AG08396 (cell line): ENCODE results near the gene LEMD3.

Source experiments
- DNase-seq: peaks from one replicate; pipeline ENCODE4 v3.0.0; 2012; ENCODE audit warnings: low spot score, mixed read lengths

LEMD3 gene

DNA sequence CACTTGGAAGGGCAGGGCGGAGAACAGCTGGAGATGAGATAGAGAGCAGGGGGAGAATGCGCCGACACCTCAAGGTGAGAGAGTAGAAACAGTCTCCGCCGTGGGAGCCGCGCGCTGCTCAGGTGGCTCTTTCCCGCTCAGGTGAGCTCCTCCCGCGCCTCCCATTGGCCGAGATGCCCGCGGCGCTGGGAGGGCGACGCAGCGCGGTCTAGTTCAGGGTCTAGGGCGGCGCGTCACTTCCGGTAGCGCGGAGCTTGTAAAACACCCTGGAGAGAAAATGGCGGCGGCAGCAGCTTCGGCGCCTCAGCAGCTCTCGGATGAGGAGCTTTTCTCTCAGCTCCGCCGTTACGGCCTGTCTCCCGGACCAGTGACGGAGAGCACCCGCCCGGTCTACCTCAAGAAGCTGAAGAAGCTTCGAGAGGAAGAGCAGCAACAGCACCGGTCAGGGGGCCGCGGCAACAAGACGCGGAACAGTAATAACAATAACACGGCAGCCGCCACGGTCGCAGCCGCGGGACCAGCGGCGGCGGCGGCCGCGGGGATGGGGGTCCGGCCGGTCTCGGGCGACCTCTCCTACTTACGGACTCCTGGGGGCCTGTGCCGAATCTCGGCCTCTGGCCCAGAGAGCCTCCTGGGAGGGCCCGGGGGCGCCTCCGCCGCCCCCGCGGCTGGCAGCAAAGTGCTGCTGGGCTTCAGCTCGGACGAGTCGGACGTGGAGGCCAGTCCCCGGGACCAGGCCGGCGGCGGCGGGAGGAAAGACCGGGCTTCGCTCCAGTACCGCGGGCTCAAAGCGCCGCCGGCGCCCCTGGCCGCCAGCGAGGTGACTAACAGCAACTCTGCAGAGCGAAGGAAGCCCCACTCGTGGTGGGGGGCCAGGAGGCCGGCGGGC, at the start of gene LEMD3:
LEMD3 (plus strand) TSS at position 264 of the 889 bp plus-strand sequence; CDS start at position 278, 14 bp downstream.
- peak; percentile 94 for DNase-seq

- DNase-seq = peak; percentile 24
These were observed 48.1 kb upstream of the LEMD3 start, which contains the start of gene WIF1 for GRCh38 chr12:65121049-65121955. Gene WIF1, minus strand, starts transcription at chr12:65121305. Its CDS starts 114 bp downstream, at chr12:65121191.

DNA sequence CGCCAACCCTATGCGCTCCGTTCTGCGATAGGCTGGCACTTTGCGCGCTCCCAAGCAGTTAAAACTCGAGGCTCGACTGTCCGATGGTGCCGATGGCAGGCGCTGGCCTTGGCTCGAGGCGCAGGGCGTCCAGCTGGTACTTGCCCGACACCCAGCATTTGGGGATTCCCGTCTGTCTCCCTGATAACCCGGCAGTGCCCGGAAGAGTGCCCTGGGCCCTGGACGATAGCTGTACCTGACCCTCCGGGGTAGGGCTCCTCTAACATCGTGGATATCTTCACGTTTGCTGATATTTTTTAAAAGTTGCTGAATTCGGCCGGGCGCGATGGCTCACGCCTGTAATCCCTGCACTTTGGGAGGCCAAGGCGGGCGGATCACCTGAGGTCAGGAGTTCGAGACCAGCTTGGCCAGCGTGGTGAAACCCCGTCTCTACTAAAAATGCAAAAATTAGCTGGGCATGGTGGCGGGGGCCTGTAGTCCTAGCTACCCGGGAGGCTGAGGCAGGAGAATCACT, 47.4 kb upstream of the LEMD3 start:
- no peak for DNase-seq

GRCh38 chr12:65122703-65123102, 46.7 kb upstream of the LEMD3 start:
- no peak for DNase-seq

- DNase-seq = peak; percentile 22
These were observed 45.8 kb upstream of the LEMD3 start for GRCh38 chr12:65123435-65124063.

DNA sequence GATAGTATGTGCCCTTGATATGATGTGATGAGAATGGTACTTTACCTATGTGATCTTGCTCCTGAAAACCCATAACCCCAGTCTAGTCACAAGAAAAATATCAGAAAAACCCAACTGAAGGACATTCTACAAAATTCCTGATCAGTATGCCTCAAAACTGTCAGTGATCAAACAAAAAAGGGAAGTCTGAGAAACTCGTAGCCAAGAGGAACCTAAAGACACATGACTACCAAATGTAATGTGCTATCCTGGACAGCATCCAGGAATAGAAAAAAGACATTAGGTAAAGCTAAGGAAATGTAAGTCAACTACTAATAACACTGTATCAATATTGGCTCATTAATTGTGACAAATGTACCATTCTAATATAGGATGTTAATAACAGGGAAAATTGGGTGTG, 44.1 kb upstream of the LEMD3 start:
- no peak for DNase-seq

DNA sequence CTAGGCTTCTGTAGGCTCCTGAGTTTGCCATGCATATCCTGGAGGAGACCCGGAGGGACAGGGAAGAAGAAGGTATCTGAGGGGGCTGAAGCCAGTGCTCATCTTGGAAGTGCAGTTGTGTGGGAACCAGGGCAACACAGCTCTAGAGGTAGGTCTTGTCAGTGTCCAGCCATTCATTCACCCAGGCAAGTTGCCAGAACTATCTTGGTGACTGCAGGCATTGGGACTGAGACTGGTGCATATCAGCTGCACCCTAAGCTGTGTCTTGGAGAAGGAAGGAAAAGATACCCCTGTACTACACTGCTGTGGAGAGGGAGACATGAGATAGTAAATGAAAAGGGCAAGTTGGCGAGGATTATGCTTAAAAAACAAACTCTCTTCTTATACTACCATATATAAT, 43.4 kb upstream of the LEMD3 start:
- no peak for DNase-seq

DNA sequence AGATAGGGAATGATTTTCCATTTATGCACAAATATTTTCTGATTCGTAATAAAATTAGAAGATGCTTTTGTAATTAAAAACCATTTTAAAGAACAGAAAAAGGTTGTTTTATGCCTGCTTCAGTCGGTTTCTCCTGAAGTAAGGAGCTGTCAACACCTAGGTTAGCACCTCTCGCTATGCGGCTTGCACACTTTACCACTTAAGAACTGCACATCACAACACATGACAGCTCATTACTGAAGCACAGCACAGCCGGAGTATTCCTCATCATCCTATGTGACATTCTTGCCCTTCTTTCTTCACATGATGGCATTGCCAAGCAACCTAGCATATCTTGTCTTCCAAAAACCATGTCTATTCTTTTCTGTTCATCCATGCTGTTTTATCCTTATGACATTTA, 42.9 kb upstream of the LEMD3 start:
- DNase-seq = no peak

GRCh38 chr12:65133879-65134278, 35.5 kb upstream of the LEMD3 start:
- no peak for DNase-seq

GRCh38 chr12:65139389-65139788, 30.0 kb upstream of the LEMD3 start:
- DNase-seq = no peak

DNA sequence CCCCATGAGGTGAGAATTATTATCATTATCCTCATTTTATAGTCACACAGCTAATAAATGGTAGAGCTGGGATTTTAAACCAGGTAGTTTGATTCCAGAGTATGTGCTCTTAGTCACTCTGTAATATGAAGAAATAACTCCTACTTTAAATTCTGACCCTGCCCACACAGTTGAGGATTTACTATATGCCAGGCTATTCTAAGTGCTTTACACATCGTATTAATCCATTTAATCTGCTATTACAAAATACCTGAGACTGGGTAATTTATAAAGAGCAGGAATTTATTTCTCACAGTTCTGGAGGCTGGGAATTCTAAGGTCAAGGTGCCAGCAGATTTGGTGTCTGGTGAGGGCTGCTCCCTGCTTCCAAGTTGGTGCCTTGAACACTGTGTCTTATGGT, 28.6 kb upstream of the LEMD3 start:
- no peak for DNase-seq

DNA sequence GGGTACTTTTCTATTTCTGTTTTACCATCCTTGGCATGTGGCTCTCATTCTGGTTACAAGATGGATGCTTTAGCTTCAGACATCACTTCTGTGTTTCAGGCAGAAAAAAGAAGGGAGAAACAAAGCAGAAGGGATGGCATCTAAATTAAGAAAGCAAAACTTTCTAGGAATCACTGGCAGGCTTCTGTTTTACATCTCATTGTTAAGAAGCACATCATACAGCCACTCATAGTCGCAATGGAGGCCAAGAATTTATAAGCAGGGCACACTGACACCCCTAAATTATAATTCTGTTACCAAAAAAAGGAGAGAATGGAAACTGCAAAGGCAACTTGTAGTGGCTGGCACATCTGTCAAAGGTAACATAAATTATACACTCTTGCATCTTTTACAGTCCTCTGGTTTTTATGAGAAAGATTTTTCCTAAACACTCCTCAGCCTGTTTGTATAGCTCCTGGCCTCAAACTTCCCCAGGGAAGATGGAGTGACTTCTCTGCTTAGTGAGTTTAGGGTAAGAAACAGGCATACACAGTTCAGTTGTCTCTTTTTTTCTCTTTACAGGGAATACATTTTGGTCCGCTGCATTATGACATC, 22.0 kb upstream of the LEMD3 start:
- no peak for DNase-seq

DNA sequence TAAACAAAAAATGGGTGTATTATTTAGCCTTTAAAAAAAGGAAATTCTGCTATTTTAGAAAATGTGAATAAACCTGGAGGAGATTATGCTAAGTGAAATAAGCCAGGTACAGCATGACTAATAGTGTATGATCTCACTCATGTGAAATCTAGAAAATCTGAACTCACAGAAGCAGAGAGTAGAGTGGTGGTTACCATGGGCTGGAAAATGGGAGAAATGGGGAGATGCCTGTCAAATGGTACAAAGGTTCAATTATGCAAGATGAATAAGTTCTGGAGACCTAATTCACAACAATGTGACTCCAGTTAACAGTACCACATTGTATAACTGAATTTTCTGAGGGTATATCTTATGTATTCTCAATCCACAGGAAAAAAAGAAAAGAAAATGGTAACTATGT, 17.4 kb upstream of the LEMD3 start:
- no peak for DNase-seq

DNA sequence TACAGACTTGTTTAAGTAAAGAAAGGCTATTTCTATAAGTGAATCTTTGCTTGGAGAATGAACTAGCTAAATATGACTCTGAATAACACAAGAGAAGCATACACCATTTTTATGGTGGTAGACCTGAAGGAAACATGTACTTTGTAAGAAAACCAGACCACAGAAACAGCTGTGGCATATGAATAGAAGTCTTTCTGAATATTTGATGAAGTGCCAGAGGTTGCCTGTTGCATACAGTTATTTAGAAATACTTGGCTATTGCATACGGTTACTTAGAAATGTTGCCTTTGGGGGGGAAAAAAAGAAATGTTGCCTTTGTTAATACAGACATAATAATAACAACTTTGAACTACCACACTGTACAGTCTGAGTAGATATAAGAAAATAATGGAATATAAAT, 16.8 kb upstream of the LEMD3 start:
- no peak for DNase-seq

DNA sequence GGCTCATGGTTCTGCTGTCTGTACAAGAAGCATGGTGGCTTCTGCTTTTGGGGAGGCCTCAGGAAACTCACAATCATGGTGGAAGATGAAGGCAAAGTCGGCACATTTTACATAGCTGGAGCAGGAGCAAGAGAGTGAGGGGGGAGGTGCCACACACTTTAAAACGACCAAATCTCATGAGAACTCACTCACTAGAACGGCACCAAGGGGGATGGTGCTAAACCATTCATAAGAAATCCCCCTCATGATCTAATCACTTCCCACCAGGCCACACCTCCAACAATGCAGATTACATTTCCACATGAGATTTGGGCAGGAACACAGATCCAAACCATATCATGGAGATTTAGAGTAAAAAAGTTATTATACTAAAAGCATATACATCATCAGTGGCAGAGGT, 13.6 kb upstream of the LEMD3 start:
- DNase-seq = no peak

DNA sequence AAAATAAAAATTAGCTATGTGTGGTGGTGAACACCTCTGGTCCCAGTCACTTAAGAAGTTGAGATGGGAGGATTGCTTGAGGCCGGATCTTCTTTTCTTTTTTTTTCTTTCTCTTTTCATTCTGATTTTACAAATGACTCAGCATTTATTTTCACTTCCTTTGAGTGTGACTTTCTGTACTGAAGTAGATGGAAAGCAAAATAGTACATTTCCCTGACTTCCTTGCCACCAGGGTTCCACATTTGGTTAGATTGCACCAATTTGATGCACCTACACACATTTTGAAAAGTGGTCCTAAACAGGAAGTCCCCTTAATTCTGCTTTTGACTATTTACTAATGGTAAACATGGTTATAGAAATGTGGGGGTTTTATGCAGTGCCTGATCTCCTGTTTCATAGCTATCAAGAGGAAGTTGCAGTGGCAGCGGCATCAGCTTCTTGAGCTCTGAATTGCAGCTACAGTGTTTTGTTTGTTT, 13.0 kb upstream of the LEMD3 start:
- DNase-seq = no peak

DNA sequence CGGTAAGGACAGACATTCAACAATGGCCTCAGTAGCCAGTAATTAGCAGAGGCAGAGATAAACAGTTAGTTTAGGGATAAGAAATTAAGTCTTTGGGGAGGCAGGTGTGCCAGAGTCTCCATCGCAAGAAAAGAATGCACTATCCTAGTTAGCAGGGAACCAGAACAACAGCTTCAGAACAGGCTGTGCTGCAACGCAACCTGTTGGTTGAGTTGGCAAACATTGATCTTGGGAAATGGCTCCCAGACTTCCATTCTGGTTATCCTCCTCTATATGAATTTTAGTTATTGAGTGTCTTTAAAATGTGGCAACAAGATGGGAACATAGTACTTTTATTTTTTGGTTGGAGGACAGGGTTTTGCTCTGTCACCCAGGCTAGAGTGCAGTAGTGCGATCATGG, 12.3 kb upstream of the LEMD3 start:
- DNase-seq = no peak

DNA sequence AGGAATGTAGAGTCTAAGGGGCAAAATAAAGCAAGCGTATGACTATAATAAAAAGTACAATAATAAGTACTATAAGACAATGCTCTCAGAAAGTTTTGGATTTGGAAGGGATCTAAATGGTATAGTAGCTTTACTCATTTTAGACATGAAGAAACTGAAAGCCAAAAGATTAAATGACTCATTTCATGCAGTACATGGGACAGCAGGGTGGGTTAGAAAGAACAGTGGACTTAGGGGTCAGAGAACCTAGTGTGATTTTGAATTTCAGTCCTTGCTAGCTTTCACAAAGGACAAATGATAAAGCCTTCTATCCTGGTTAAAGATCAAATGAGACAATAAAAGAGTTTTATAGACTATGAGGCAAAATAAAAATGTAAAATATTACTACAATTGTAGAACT, 6.8 kb upstream of the LEMD3 start:
- no peak for DNase-seq

- no peak for DNase-seq
These were observed 5.1 kb upstream of the LEMD3 start for GRCh38 chr12:65164244-65164643.

GRCh38 chr12:65164774-65165173, 4.6 kb upstream of the LEMD3 start:
- DNase-seq = no peak

GRCh38 chr12:65168681-65169319, 583 bp upstream of the LEMD3 start:
- no peak for DNase-seq
